ENCODE data around the gene DNAJC2. TPM values are rescaled to one million over a fixed set of nuclear protein-coding genes. Genes with fewer than 3 reads are reported as not detected.

DNAJC2 gene
- total and polyA plus RNA-seq, 12 donors = 5.5 to 58.0 (median 20.9) TPM

- WGBS, 4 donors = 81 to 87% (median 85%) methylated on average over 4 of the region's 4 CpGs
- Histone ChIP-seq H3K4me1 (replicated peaks in 1 of 2) (no peaks in the 10 kb centered on the region), H3K27me3 (no peaks in the 10 kb centered on the region), H3K4me3 (no peak overlapping the region), H3K36me3 (replicated peaks in 1 of 2) (no peaks in the 10 kb centered on the region), H3K9me3 (replicated peaks in 1 of 3) (no peaks in the 10 kb centered on the region), H3K27ac (no peak overlapping the region)
- no peak for DNase-seq
- intact Hi-C loops (cut with DNase I) = no loop called here
- no peak for TF ChIP-seq POLR2A (IDR thresholded peaks at IDR 0.05)
- TF ChIP-seq, protein P1, sequence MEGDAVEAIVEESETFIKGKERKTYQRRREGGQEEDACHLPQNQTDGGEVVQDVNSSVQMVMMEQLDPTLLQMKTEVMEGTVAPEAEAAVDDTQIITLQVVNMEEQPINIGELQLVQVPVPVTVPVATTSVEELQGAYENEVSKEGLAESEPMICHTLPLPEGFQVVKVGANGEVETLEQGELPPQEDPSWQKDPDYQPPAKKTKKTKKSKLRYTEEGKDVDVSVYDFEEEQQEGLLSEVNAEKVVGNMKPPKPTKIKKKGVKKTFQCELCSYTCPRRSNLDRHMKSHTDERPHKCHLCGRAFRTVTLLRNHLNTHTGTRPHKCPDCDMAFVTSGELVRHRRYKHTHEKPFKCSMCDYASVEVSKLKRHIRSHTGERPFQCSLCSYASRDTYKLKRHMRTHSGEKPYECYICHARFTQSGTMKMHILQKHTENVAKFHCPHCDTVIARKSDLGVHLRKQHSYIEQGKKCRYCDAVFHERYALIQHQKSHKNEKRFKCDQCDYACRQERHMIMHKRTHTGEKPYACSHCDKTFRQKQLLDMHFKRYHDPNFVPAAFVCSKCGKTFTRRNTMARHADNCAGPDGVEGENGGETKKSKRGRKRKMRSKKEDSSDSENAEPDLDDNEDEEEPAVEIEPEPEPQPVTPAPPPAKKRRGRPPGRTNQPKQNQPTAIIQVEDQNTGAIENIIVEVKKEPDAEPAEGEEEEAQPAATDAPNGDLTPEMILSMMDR (IDR thresholded peaks at IDR 0.05) = no peak
Observed at GRCh38 chr7:103381280-103382031, 36.9 kb upstream of the DNAJC2 start.

- TF ChIP-seq POLR2A (IDR thresholded peaks at IDR 0.05) = no peak
- TF ChIP-seq, protein P1 (IDR thresholded peaks at IDR 0.05) = no peak
- intact Hi-C loops (cut with DNase I) = no loop called here
- no peaks in the 10 kb centered on the region for H3K4me1 ChIP-seq (replicated peaks in 1 of 2)
- DNase-seq = no peak
- H3K27ac ChIP-seq = no peak overlapping the region
- no peaks in the 10 kb centered on the region for H3K36me3 ChIP-seq (replicated peaks in 1 of 2)
- no peaks in the 10 kb centered on the region for H3K27me3 ChIP-seq
- WGBS, 4 donors = 65 to 79% (median 71%) methylated on average over 5 of the region's 5 CpGs
- H3K4me3 ChIP-seq = no peak overlapping the region
- H3K9me3 ChIP-seq (replicated peaks in 1 of 3) = no peaks in the 10 kb centered on the region
Observed at GRCh38 chr7:103380395-103381191, 36.0 kb upstream of the DNAJC2 start.

GRCh38 chr7:103379270-103379975 lies 34.9 kb upstream of the DNAJC2 start:
- Histone ChIP-seq H3K9me3 (replicated peaks in 1 of 3) (no peaks in the 10 kb centered on the region), H3K27ac (no peak overlapping the region), H3K36me3 (replicated peaks in 1 of 2) (no peaks in the 10 kb centered on the region), H3K27me3 (no peaks in the 10 kb centered on the region), H3K4me3 (no peak overlapping the region), H3K4me1 (replicated peaks in 1 of 2) (no peaks in the 10 kb centered on the region)
- TF ChIP-seq, protein P1 (IDR thresholded peaks at IDR 0.05) = no peak
- TF ChIP-seq POLR2A (IDR thresholded peaks at IDR 0.05) = no peak
- no peak for DNase-seq
- WGBS, 4 donors = 56 to 67% (median 64%) methylated on average over 3 of the region's 3 CpGs
- intact Hi-C loops (cut with DNase I) = no loop called here

Measured in adrenal gland (tissue), 12 donors.